HepG2 (cell line): ENCODE data around the gene IWS1. TPM values are rescaled to one million over a fixed set of nuclear protein-coding genes. Genes with fewer than 3 reads are reported as not detected.
"Not testable (repeated sequence)": the region's sequence is repeated elsewhere in the genome, so short reads cannot be mapped to it uniquely, and the experiment has no call there.

Source experiments
- ATAC-seq: fragments of 200-7000 bp; cut with Tn5 transposase; 3 replicates; pipeline ENCODE4 v1.9.1; 2020; ENCODE audit warnings: mild to moderate bottlenecking, moderate library complexity
- BruUV-seq: library from RNA; stranded (reverse); fragments of 400-500 nt; replicated peaks from 2 replicates; lab custom pipeline; 2021; lab: Mats Ljungman, UMichigan
- CTCF ChIA-PET: fragments of 300-600 bp; formaldehyde crosslinking; extraction: SDS; loops from one replicate; lab custom pipeline; 2021; ENCODE audit warnings: low total read pairs, inconsistent platforms, low intra/inter-chr PET ratio; lab: Yijun Ruan, JAX
- POLR2A ChIA-PET: fragments of 350-600 bp; sonication (Branson Sonifier 250); formaldehyde crosslinking; loops from one replicate; lab custom pipeline; 2020; ENCODE audit warnings: antibody characterized with exemption, inconsistent platforms; lab: Yijun Ruan, JAX
- DNase-seq: peaks from one replicate; pipeline ENCODE4 v3.0.0-alpha.2; 2015; ENCODE audit warnings: low spot score
- FAIRE-seq: peaks from 3 replicates; lab custom pipeline; 2011; peaks lifted over from hg19 to GRCh38; lab: Jason Lieb, UNC
- H2AFZ ChIP-seq: one replicate; pipeline ENCODE4 v1.6.1; 2011; ENCODE audit warnings: low read length, inconsistent platforms
- H3K27ac ChIP-seq: fragments of 300-600 bp; 3 replicates; pipeline ENCODE4 v1.8.0; 2011; ENCODE audit warnings: mixed run types, mild to moderate bottlenecking, mixed read lengths, low read length, inconsistent platforms; ENCODE audit not compliant: insufficient read depth; ENCODE audit errors: extremely low read length
- H3K27me3 ChIP-seq, 2 experiments: fragments of 200-600 bp in 1 of 2; 2 replicates in 1 of 2; 3 replicates in 1 of 2; pipeline versions ENCODE4 v1.6.0 to v1.8.0; 2011; ENCODE audit warnings: low read length in 2 of 2, mild to moderate bottlenecking in 2 of 2, moderate library complexity in 2 of 2, inconsistent platforms in 1 of 2; ENCODE audit not compliant: insufficient read depth in 2 of 2, control insufficient read depth in 1 of 2
- H3K36me3 ChIP-seq, 2 experiments: fragments of 200-600 bp in 1 of 2; replicated peaks in 1 of 2; 2 replicates in 1 of 2; 3 replicates in 1 of 2; pipeline versions ENCODE4 v1.5.1 to v1.8.0; 2011; ENCODE audit warnings: low read length in 2 of 2, inconsistent platforms in 1 of 2; ENCODE audit not compliant: insufficient read depth in 2 of 2, control insufficient read depth in 1 of 2
- H3K4me1 ChIP-seq: 2 replicates; pipeline ENCODE4 v1.5.1; 2012; ENCODE audit warnings: low read length, inconsistent platforms; ENCODE audit not compliant: insufficient read depth
- H3K4me2 ChIP-seq: 2 replicates; pipeline ENCODE4 v1.6.0; 2011; ENCODE audit warnings: low read depth, low read length, inconsistent platforms
- H3K4me3 ChIP-seq, 3 experiments: fragments of 200-600 bp in 1 of 3; sonication (generic), shearing (Covaris generic) in 1 of 3; replicated peaks in 1 of 3; 2 replicates each; pipeline ENCODE4 v1.5.1; 2011 to 2016; ENCODE audit warnings: low read length in 3 of 3, inconsistent platforms in 2 of 3, low read depth in 2 of 3, mild to moderate bottlenecking in 2 of 3, control low read depth in 1 of 3, mixed read lengths in 1 of 3; ENCODE audit not compliant: insufficient read depth in 1 of 3
- H3K79me2 ChIP-seq: one replicate; pipeline ENCODE4 v1.6.1; 2011; ENCODE audit warnings: low read length, inconsistent platforms; ENCODE audit not compliant: insufficient read depth
- H3K9ac ChIP-seq: 2 replicates; pipeline ENCODE4 v1.6.0; 2011; ENCODE audit warnings: mild to moderate bottlenecking, low read depth, low read length, inconsistent platforms; ENCODE audit not compliant: insufficient read depth
- H3K9me3 ChIP-seq: 2 replicates; pipeline ENCODE4 v1.5.1; 2012; ENCODE audit warnings: mild to moderate bottlenecking, low read length
- H4K20me1 ChIP-seq: 2 replicates; pipeline ENCODE4 v1.6.0; 2011; ENCODE audit warnings: inconsistent platforms, mild to moderate bottlenecking, low read length, moderate library complexity; ENCODE audit not compliant: insufficient read depth
- ARNT2 ChIP-seq: sonication (generic); formaldehyde crosslinking; IDR thresholded peaks from 2 replicates; pipeline ENCODE4 v1.8.0; 2022; ENCODE audit warnings: mild to moderate bottlenecking, low read depth, missing genetic modification reagents, moderate library complexity
- EED ChIP-seq: sonication (generic); formaldehyde crosslinking; IDR thresholded peaks from 2 replicates; pipeline ENCODE4 v1.5.0; 2020; ENCODE audit warnings: mild to moderate bottlenecking, missing genetic modification reagents
- EP300 ChIP-seq, 3 experiments: sonication (generic) in 1 of 3; formaldehyde crosslinking in 1 of 3; IDR thresholded peaks; 2 replicates each; pipeline versions ENCODE4 v1.5.1 to v1.6.1; 2011 to 2020; ENCODE audit warnings: low read depth in 2 of 3, low read length in 2 of 3, borderline replicate concordance in 1 of 3, improper control_type of control experiment in 1 of 3, mild to moderate bottlenecking in 1 of 3, missing genetic modification reagents in 1 of 3, moderate library complexity in 1 of 3
- FOXA1 ChIP-seq, 2 experiments: fragments of 450-650 bp in 1 of 2; sonication (generic) in 1 of 2; formaldehyde crosslinking in 1 of 2; IDR thresholded peaks; 2 replicates each; pipeline versions ENCODE4 v1.4.0 to v1.6.1; 2016 to 2020; ENCODE audit warnings: missing genetic modification reagents in 1 of 2
- HDAC2 ChIP-seq: sonication (generic); formaldehyde crosslinking; IDR thresholded peaks from 2 replicates; pipeline ENCODE4 v1.4.0; 2020; ENCODE audit warnings: missing genetic modification reagents
- KLF16 ChIP-seq, 2 experiments: sonication (generic) in 1 of 2; formaldehyde crosslinking in 1 of 2; IDR thresholded peaks; 2 replicates each; pipeline versions ENCODE4 v1.6.1 to v1.8.0; 2016 to 2023; ENCODE audit warnings: missing genetic modification reagents in 2 of 2, missing compliant biosample characterization in 1 of 2
- MIXL1 ChIP-seq: IDR thresholded peaks from 2 replicates; pipeline ENCODE4 v1.6.1; 2016
- NR3C1 ChIP-seq: sonication (generic); formaldehyde crosslinking; IDR thresholded peaks from 2 replicates; pipeline ENCODE4 v1.4.0; 2020; ENCODE audit warnings: missing genetic modification reagents
- REL ChIP-seq: sonication (generic); formaldehyde crosslinking; conservative IDR thresholded peaks from 2 replicates; pipeline ENCODE4 v1.8.0; 2022; ENCODE audit warnings: mild to moderate bottlenecking, missing genetic modification reagents, moderate library complexity
- REPIN1 ChIP-seq: sonication (generic); formaldehyde crosslinking; IDR thresholded peaks from 2 replicates; pipeline ENCODE4 v1.8.0; 2022; ENCODE audit warnings: missing genetic modification reagents, low read depth, mild to moderate bottlenecking, borderline replicate concordance
- SIX1 ChIP-seq: sonication (generic); formaldehyde crosslinking; IDR thresholded peaks from 2 replicates; pipeline ENCODE4 v1.4.0; 2020; ENCODE audit warnings: missing genetic modification reagents, borderline replicate concordance
- SOX6 ChIP-seq, 2 experiments: fragments of 450-650 bp in 1 of 2; sonication (generic) in 1 of 2; formaldehyde crosslinking in 1 of 2; IDR thresholded peaks; 2 replicates each; pipeline versions ENCODE4 v1.4.0 to v1.6.1; 2017 to 2020; ENCODE audit warnings: antibody characterized with exemption in 1 of 2, mild to moderate bottlenecking in 1 of 2, missing genetic modification reagents in 1 of 2
- U2AF2 ChIP-seq: fragments of 200-400 bp; formaldehyde crosslinking; IDR thresholded peaks from 2 replicates; pipeline ENCODE4 v1.6.1; 2017; ENCODE audit warnings: low read depth, mild to moderate bottlenecking, low read length
- ZFP1 ChIP-seq: IDR thresholded peaks from 2 replicates; pipeline ENCODE4 v1.6.1; 2016
- ZMYM2 ChIP-seq: sonication (generic); formaldehyde crosslinking; IDR thresholded peaks from 2 replicates; pipeline ENCODE4 v1.8.0; 2022; ENCODE audit warnings: mild to moderate bottlenecking, missing genetic modification reagents
- ZNF468 ChIP-seq: sonication (generic); formaldehyde crosslinking; IDR thresholded peaks from 2 replicates; pipeline ENCODE4 v1.8.0; 2022; ENCODE audit warnings: mild to moderate bottlenecking, moderate library complexity, missing genetic modification reagents
- ZNF839 ChIP-seq: sonication (generic); formaldehyde crosslinking; IDR thresholded peaks from 2 replicates; pipeline ENCODE4 v1.4.0; 2020; ENCODE audit warnings: missing genetic modification reagents, mild to moderate bottlenecking, borderline replicate concordance
- WGBS: methylation state at CpG from one replicate; pipeline ENCODE4 v1.1.6; 2017; ENCODE audit warnings: low lambda C conversion rate; 5-methylcytosine and 5-hydroxymethylcytosine counted together
- in situ Hi-C: cut with HindIII; loops from 2 replicates; pipeline ENCODE4 v1.10.0; 2017; ENCODE audit warnings: low pct_unique_long_range_greater_than_20kb; ENCODE audit not compliant: extremely low pct_ligation_motif_present
- intact Hi-C: fragments of 100-400 bp; cut with micrococcal nuclease; formaldehyde crosslinking; loops from one replicate; pipeline ENCODE4 v1.10.0; 2022; ENCODE audit not compliant: unreplicated experiment
- polyA plus RNA-seq, 8 experiments: library from polyadenylated mRNA; depleted of rRNA in 3 of 8; stranded (reverse) in 7 of 8; unstranded in 1 of 8; fragments of >200 nt; fragmentation: Illumina TruSeq in 4 of 8; extraction: Trizol in 4 of 8; gene quantifications; 2 replicates each; pipeline versions ENCODE4 v1.2.1 to v1.2.3, GENCODE V29; 2011 to 2016; ENCODE audit warnings: low read depth in 4 of 8, missing spikeins in 1 of 8, mixed read lengths in 1 of 8; ENCODE audit not compliant: insufficient read depth in 1 of 8
- total RNA-seq, 5 experiments: library from RNA; depleted of rRNA; stranded (reverse); fragments of >200 nt; fragmentation: Illumina TruSeq; extraction: Trizol; gene quantifications; 2 replicates each; pipeline ENCODE4 v1.2.3, GENCODE V29; 2016; ENCODE audit warnings: low read depth in 1 of 5
- TF ChIP-seq, protein P1 (sequence below): sonication (generic); formaldehyde crosslinking; IDR thresholded peaks from 2 replicates; pipeline ENCODE4 v1.5.0; 2020; ENCODE audit warnings: mild to moderate bottlenecking, missing genetic modification reagents

Gene IWS1
- total and polyA plus RNA-seq, 2 of the 13 experiments (the other 11 are each of a cell fraction or from before 2014, with no cell fraction given) = 28.9 to 62.3 TPM

DNA sequence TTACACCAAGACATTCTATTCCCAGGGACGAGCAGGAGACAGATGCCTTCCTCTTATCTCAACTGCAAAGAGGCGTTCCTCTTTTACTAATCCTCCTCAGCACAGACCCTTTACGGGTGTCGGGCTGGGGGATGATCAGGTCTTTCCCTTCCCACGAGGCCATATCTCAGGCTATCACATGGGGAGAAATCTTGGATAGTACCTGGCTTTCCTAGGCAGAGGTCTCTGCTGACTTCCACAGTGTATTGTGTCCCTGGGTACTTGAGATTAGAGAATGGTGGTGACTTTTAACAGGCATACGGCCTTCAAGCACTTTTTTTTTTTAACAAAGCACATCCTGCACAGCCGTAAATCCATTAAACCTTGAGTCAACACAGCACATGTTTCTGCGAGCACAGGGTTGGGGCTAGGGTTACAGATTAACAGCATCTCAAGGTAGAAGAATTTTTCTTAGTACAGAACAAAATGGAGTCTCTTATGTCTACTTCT, 16.8 kb upstream of the IWS1 start (continued):
- TF ChIP-seq MIXL1 (CRISPR knock-in tag) (0 out of 2 replicates have a peak, but pooled peaks have one; percentile 19), FOXA1 (CRISPR knock-in tag; IDR thresholded peaks at IDR 0.05) (peak; percentile 80), SOX6 (CRISPR knock-in tag; IDR thresholded peaks at IDR 0.05) (peak; percentile 53; the same call in 1 of the 2 replicates), ZFP1 (0 out of 2 replicates have a peak, but pooled peaks have one; percentile 20), EP300 (IDR thresholded peaks at IDR 0.05; ENCODE audit: low read depth in 2 of 2, low read length in 2 of 2) (0 out of 4 replicates have a peak, but pooled peaks of 1 of the 2 experiments have one; percentile 15), ARNT2 (CRISPR knock-in tag) (peak; percentile 56; the same call in 1 of the 2 replicates), KLF16 (CRISPR knock-in tag; IDR thresholded peaks at IDR 0.05) (0 out of 4 replicates have a peak, but pooled peaks of 1 of the 2 experiments have one; percentile 17), REPIN1 (CRISPR knock-in tag) (0 out of 2 replicates have a peak, but pooled peaks have one; percentile 34), SIX1 (0 out of 2 replicates have a peak, but pooled peaks have one; percentile 21), HDAC2 (peak; percentile 38; the same call in 1 of the 2 replicates)
- TF ChIP-seq FOXA1 (IDR thresholded peaks at IDR 0.05); SOX6 (IDR thresholded peaks at IDR 0.05); EP300 (CRISPR knock-in tag; IDR thresholded peaks at IDR 0.05; ENCODE audit: borderline replicate concordance): not testable (repeated sequence)

DNA sequence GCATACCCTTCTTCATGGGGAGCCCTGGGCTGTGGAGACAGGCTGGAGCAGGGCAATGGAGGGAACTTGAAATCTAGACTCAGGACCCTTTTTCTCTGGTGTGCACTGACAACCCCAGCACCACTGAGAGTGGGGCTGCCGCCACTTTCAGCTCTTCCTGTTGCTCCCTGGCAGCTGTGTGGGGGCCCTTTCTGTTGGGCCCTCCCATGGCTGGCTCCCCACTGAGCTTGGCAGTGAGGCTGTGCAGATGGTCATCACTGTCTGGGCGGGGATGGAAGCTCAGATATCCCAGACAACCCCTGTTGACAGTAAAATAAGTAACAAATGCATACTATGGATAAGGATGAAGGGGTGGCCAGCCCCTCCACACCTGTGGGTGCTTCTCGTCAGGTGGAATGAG, 15.9 kb upstream of the IWS1 start:
- POLR2A ChIA-PET = interaction anchor here (1.1 kb wide), 1 partner anchor 16 kb away, joined by 4 read pairs; the partner anchor contains the start of gene IWS1
- DNase-seq = no peak
- H3K4me1 ChIP-seq = peaks cover 17% of the 10 kb centered on the region
- TF ChIP-seq, protein P1, sequence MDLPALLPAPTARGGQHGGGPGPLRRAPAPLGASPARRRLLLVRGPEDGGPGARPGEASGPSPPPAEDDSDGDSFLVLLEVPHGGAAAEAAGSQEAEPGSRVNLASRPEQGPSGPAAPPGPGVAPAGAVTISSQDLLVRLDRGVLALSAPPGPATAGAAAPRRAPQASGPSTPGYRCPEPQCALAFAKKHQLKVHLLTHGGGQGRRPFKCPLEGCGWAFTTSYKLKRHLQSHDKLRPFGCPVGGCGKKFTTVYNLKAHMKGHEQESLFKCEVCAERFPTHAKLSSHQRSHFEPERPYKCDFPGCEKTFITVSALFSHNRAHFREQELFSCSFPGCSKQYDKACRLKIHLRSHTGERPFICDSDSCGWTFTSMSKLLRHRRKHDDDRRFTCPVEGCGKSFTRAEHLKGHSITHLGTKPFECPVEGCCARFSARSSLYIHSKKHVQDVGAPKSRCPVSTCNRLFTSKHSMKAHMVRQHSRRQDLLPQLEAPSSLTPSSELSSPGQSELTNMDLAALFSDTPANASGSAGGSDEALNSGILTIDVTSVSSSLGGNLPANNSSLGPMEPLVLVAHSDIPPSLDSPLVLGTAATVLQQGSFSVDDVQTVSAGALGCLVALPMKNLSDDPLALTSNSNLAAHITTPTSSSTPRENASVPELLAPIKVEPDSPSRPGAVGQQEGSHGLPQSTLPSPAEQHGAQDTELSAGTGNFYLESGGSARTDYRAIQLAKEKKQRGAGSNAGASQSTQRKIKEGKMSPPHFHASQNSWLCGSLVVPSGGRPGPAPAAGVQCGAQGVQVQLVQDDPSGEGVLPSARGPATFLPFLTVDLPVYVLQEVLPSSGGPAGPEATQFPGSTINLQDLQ (CRISPR knock-in tag) = 0 out of 2 replicates have a peak, but pooled peaks have one; percentile 4
- TF ChIP-seq ZNF839 (no peak), REL (CRISPR knock-in tag) (no peak), ZMYM2 (no peak), ZNF468 (CRISPR knock-in tag) (no peak), NR3C1 (CRISPR knock-in tag) (no peak), U2AF2 (no peak), EED (CRISPR knock-in tag) (peak; percentile 36; the same call in 1 of the 2 replicates)
- TF ChIP-seq, all 625 proteins: peak for 2
- H3K4me2 ChIP-seq = peak overlapping the region; percentile 89; the same call in 1 of the 2 replicates
- no peaks in the 10 kb centered on the region for H4K20me1 ChIP-seq
- H3K9me3 ChIP-seq = no peaks in the 10 kb centered on the region
- H3K4me3 ChIP-seq = no peak overlapping the region
- ATAC-seq (peak; percentile 18), FAIRE-seq (no peak)
- CTCF ChIA-PET = no interaction called here
- in situ Hi-C loops = no loop called here
- no peak overlapping the region for H3K9ac ChIP-seq
- intact Hi-C loops = no loop called here
- peaks cover 1 to 31% of the 10 kb centered on the region in 2 experiments; a peak in 2 of 5 replicates for H3K27me3 ChIP-seq
- H3K36me3 ChIP-seq = no peaks in the 10 kb centered on the region
- no peak overlapping the region for H2AFZ ChIP-seq
- WGBS = 72% methylated on average over 3 of the region's 3 CpGs
- no peaks in the 10 kb centered on the region for H3K79me2 ChIP-seq
- BruUV-seq = no TSS peak
- no peak overlapping the region for H3K27ac ChIP-seq
